Left lung (tissue), 10 donors: Measurements from ENCODE around the gene ADAM15. TPM values are rescaled to one million over a fixed set of nuclear protein-coding genes. Genes with fewer than 3 reads are reported as not detected.

Source experiments
- ATAC-seq: fragments of 200-7000 bp; cut with Tn5 transposase; one replicate; pipeline ENCODE4 v1.9.1; 2020; ENCODE audit warnings: moderate library complexity
- DNase-seq, 4 donors: peaks; one replicate each; pipeline ENCODE4 v3.0.0-alpha.2; 2013 to 2020
- H3K27ac ChIP-seq, 2 donors: fragments of 200-600 bp; sonication (generic) in 1 of 2; one replicate each; pipeline versions ENCODE4 v1.5.0 to v1.8.0; 2020 to 2021
- H3K27me3 ChIP-seq, 2 donors: fragments of 200-600 bp; sonication (generic) in 1 of 2; one replicate each; pipeline versions ENCODE4 v1.5.0 to v1.8.0; 2020 to 2021
- H3K36me3 ChIP-seq, 2 donors: fragments of 200-600 bp; sonication (generic) in 1 of 2; one replicate each; pipeline versions ENCODE4 v1.5.0 to v1.8.0; 2020 to 2021
- H3K4me1 ChIP-seq, 2 donors: fragments of 200-600 bp; one replicate each; pipeline ENCODE4 v1.8.0; 2021
- H3K4me3 ChIP-seq, 2 donors: fragments of 200-600 bp; sonication (generic) in 1 of 2; one replicate each; pipeline versions ENCODE4 v1.5.0 to v1.8.0; 2020 to 2021; ENCODE audit warnings: mild to moderate bottlenecking in 1 of 2
- H3K9me3 ChIP-seq, 2 donors: fragments of 200-600 bp; sonication (generic) in 1 of 2; one replicate each; pipeline versions ENCODE4 v1.5.0 to v1.8.0; 2020 to 2021
- CTCF ChIP-seq, 2 donors: fragments of 200-600 bp; sonication (generic) in 1 of 2; IDR thresholded peaks; one replicate each; pipeline versions ENCODE4 v1.5.0 to v1.8.0; 2021; ENCODE audit warnings: antibody characterized with exemption in 2 of 2
- intact Hi-C, 2 donors: fragments of 100-400 bp; cut with DNase I; formaldehyde crosslinking; loops; one replicate each; pipeline versions ENCODE4 v1.11.2 to v1.14.2; 2022
- polyA plus RNA-seq, 6 donors: library from polyadenylated mRNA; unstranded; fragments of 120-200 nt; gene quantifications; one replicate each; pipeline ENCODE4 v1.2.1, GENCODE V29; 2013; ENCODE audit not compliant: insufficient read length in 6 of 6
- total RNA-seq, 2 donors: library from RNA; stranded (reverse); fragmentation: NEBNext Ultra II Directional; extraction: Animal tissue kit (Norgen Biotek cat#: 25700); gene quantifications; one replicate each; pipeline ENCODE4 v1.2.1, GENCODE V29; 2021
- donor health status: DM: no; HTN: yes; CAD: no.
- donor health status: DM: no; HTN: no; CAD: no.

ADAM15 gene
- total and polyA plus RNA-seq, 8 donors: 54.4 to 172 (median 78.2) TPM

GRCh38 chr1:155011437-155012025 is 39.6 kb upstream of the ADAM15 start:
- no peaks in the 10 kb centered on the region for H3K27me3 ChIP-seq
- peak overlapping the region in 1 of 2 donors; percentile 96 for H3K4me3 ChIP-seq
- ATAC-seq (no peak), DNase-seq (peak in 1 of 4 donors; percentile 63)
- peaks cover 0 to 38% of the 10 kb centered on the region in 2 donors for H3K36me3 ChIP-seq
- TF ChIP-seq CTCF (IDR thresholded peaks at IDR 0.05): no peak
- H3K9me3 ChIP-seq: no peaks in the 10 kb centered on the region
- peaks cover 25 to 97% of the 10 kb centered on the region in 2 donors for H3K4me1 ChIP-seq
- intact Hi-C loops: no loop called here
- H3K27ac ChIP-seq: peak overlapping the region; percentile 39 to 95

- peaks cover 29 to 97% of the 10 kb centered on the region in 2 donors for H3K4me1 ChIP-seq
- intact Hi-C loops: no loop called here
- ATAC-seq (peak; percentile 75), DNase-seq (peak in 2 of 4 donors; percentile 80 to 86)
- H3K9me3 ChIP-seq: no peaks in the 10 kb centered on the region
- peak overlapping the region; percentile 39 to 95 for H3K27ac ChIP-seq
- no peak for TF ChIP-seq CTCF (IDR thresholded peaks at IDR 0.05)
- H3K36me3 ChIP-seq: peaks cover 0 to 44% of the 10 kb centered on the region in 2 donors
- no peaks in the 10 kb centered on the region for H3K27me3 ChIP-seq
- H3K4me3 ChIP-seq: no peak overlapping the region
These were observed 39.0 kb upstream of the ADAM15 start for GRCh38 chr1:155012026-155012546.

GRCh38 chr1:155012776-155013602 is 38.1 kb upstream of the ADAM15 start:
- ATAC-seq: no peak
- intact Hi-C loops: no loop called here
- no peak for TF ChIP-seq CTCF (IDR thresholded peaks at IDR 0.05)
- Histone ChIP-seq H3K27ac (peak overlapping the region; percentile 39 to 95), H3K9me3 (no peaks in the 10 kb centered on the region), H3K36me3 (peaks cover 0 to 50% of the 10 kb centered on the region in 2 donors), H3K4me3 (no peak overlapping the region), H3K4me1 (peaks cover 30 to 97% of the 10 kb centered on the region in 2 donors), H3K27me3 (no peaks in the 10 kb centered on the region)
- DNase-seq: no peak

- DNase-seq (no peak), ATAC-seq (no peak)
- Histone ChIP-seq H3K27me3 (no peaks in the 10 kb centered on the region), H3K27ac (peak overlapping the region in 1 of 2 donors; percentile 95), H3K36me3 (peaks cover 0 to 56% of the 10 kb centered on the region in 2 donors), H3K9me3 (no peaks in the 10 kb centered on the region), H3K4me3 (no peak overlapping the region), H3K4me1 (peaks cover 29 to 99% of the 10 kb centered on the region in 2 donors)
- intact Hi-C loops: no loop called here
- TF ChIP-seq CTCF (IDR thresholded peaks at IDR 0.05): no peak
These were observed 37.5 kb upstream of the ADAM15 start for GRCh38 chr1:155013632-155014031.
